A549 (cell line): Measurements from ENCODE around the gene SLC25A26. TPM values are rescaled to one million over a fixed set of nuclear protein-coding genes. Genes with fewer than 3 reads are reported as not detected.
A peak's percentile ranks its signal among the peaks of the same experiment; 100 is the strongest.
"Not testable (repeated sequence)": the region's sequence is repeated elsewhere in the genome, so short reads cannot be mapped to it uniquely, and the experiment has no call there.

Experiments
- ATAC-seq, 2 experiments: fragments of 200-7000 bp in 1 of 2; fragments of >200 bp in 1 of 2; cut with Nextera tagmentation in 1 of 2; cut with Tn5 transposase in 1 of 2; 3 replicates each; pipeline versions ENCODE4 v1.8.0 to v1.9.1; 2018 to 2020; ENCODE audit warnings: mild to moderate bottlenecking in 1 of 2, moderate library complexity in 1 of 2
- CTCF ChIA-PET: fragments of 300-600 bp; sonication (Branson Sonifier 250); formaldehyde crosslinking; extraction: SDS; loops from one replicate; lab custom pipeline; 2021; ENCODE audit warnings: antibody characterized with exemption, inconsistent platforms; lab: Yijun Ruan, JAX
- POLR2A ChIA-PET: fragments of 350-600 bp; formaldehyde crosslinking; extraction: SDS; loops from one replicate; lab custom pipeline; 2021; ENCODE audit warnings: antibody characterized with exemption, inconsistent platforms; lab: Yijun Ruan, JAX
- DNase-seq, 2 experiments: peaks; one replicate each; pipeline versions ENCODE4 v3.0.0 to v3.0.0-alpha.2; 2011 to 2016; ENCODE audit warnings: low read depth in 1 of 2, low spot score in 1 of 2
- FAIRE-seq: peaks from 2 replicates; lab custom pipeline; 2011; peaks lifted over from hg19 to GRCh38; lab: Jason Lieb, UNC
- H3K27ac ChIP-seq, 2 experiments: fragments of >200 bp; sonication (Bioruptor Twin); formaldehyde crosslinking; 3 replicates each; pipeline ENCODE4 v1.5.1; 2016 to 2017
- H3K4me1 ChIP-seq: fragments of >200 bp; sonication (Bioruptor Twin); formaldehyde crosslinking; 3 replicates; pipeline ENCODE4 v1.6.1; 2016
- H3K4me2 ChIP-seq: fragments of >200 bp; sonication (Bioruptor Twin); formaldehyde crosslinking; 3 replicates; pipeline ENCODE4 v1.6.1; 2016
- H3K4me3 ChIP-seq: fragments of >200 bp; sonication (Bioruptor Twin); formaldehyde crosslinking; 3 replicates; pipeline ENCODE4 v1.5.1; 2016
- H3K9me3 ChIP-seq: fragments of >200 bp; sonication (Bioruptor Twin); formaldehyde crosslinking; 3 replicates; pipeline ENCODE4 v1.6.1; 2016
- ATOH8 ChIP-seq: fragments of 250-450 bp; sonication (Bioruptor Pico); IDR thresholded peaks from 2 replicates; pipeline ENCODE4 v1.5.0; 2020; ENCODE audit warnings: low read depth, mild to moderate bottlenecking, moderate library complexity
- CEBPB ChIP-seq, 2 experiments: fragments of >200 bp in 1 of 2; sonication (Bioruptor Twin) in 1 of 2; formaldehyde crosslinking in 1 of 2; IDR thresholded peaks; 2 replicates each; pipeline ENCODE4 v1.6.1; 2012 to 2016
- EHMT2 ChIP-seq: fragments of 200-600 bp; sonication (generic); IDR thresholded peaks from 2 replicates; pipeline ENCODE4 v1.6.1; 2016; ENCODE audit warnings: antibody characterized with exemption, low read depth, mild to moderate bottlenecking, moderate library complexity
- EP300 ChIP-seq, 2 experiments: fragments of >200 bp; sonication (Bioruptor Twin); formaldehyde crosslinking; IDR thresholded peaks; 2 replicates in 1 of 2; 3 replicates in 1 of 2; pipeline ENCODE4 v1.6.1; 2016 to 2017
- FOSB ChIP-seq: fragments of 250-450 bp; sonication (Bioruptor Pico); IDR thresholded peaks from 2 replicates; pipeline ENCODE4 v1.5.0; 2020; ENCODE audit warnings: mild to moderate bottlenecking, moderate library complexity
- HEYL ChIP-seq: fragments of 250-450 bp; sonication (Bioruptor Pico); IDR thresholded peaks from 2 replicates; pipeline ENCODE4 v1.8.0; 2021; ENCODE audit warnings: mild to moderate bottlenecking, moderate library complexity
- HMGXB4 ChIP-seq: fragments of 250-450 bp; sonication (Bioruptor Pico); IDR thresholded peaks from 2 replicates; pipeline ENCODE4 v1.5.0; 2021; ENCODE audit warnings: mild to moderate bottlenecking, moderate library complexity, borderline replicate concordance
- MAFK ChIP-seq: fragments of 450-650 bp; IDR thresholded peaks from 2 replicates; pipeline ENCODE4 v1.6.1; 2014; ENCODE audit not compliant: partially characterized antibody
- MAX ChIP-seq: IDR thresholded peaks from 2 replicates; pipeline ENCODE4 v1.6.1; 2012
- PBX3 ChIP-seq: IDR thresholded peaks from 2 replicates; pipeline ENCODE4 v1.6.1; 2012
- POLR2A ChIP-seq: IDR thresholded peaks from 2 replicates; pipeline ENCODE4 v1.6.1; 2012; ENCODE audit warnings: mild to moderate bottlenecking, low read length
- RAD21 ChIP-seq, 2 experiments: fragments of >200 bp in 1 of 2; sonication (Bioruptor Twin) in 1 of 2; formaldehyde crosslinking in 1 of 2; IDR thresholded peaks in 1 of 2; conservative IDR thresholded peaks in 1 of 2; 2 replicates in 1 of 2; 3 replicates in 1 of 2; pipeline ENCODE4 v1.6.1; 2012 to 2018; ENCODE audit warnings: inconsistent platforms in 1 of 2
- TP53 ChIP-seq: fragments of 250-450 bp; sonication (Bioruptor Pico); IDR thresholded peaks from 2 replicates; pipeline ENCODE4 v1.5.0; 2021; ENCODE audit warnings: mild to moderate bottlenecking, moderate library complexity
- ZFP36 ChIP-seq: fragments of 450-650 bp; IDR thresholded peaks from 2 replicates; pipeline ENCODE4 v1.6.1; 2014; ENCODE audit warnings: borderline replicate concordance; ENCODE audit not compliant: partially characterized antibody
- WGBS: methylation state at CpG from one replicate; pipeline ENCODE4 v1.1.6; 2017; ENCODE audit errors: missing lambda C conversion rate; 5-methylcytosine and 5-hydroxymethylcytosine counted together
- polyA plus RNA-seq, 4 experiments: library from polyadenylated mRNA; depleted of rRNA in 3 of 4; stranded (reverse); fragments of >200 nt; fragmentation: RNase III in 1 of 4; extraction: RNeasy Plus Mini Kit Qiagen cat#74134 plus additional on column Dnase treatment in 1 of 4; gene quantifications; 2 replicates in 3 of 4; 3 replicates in 1 of 4; pipeline ENCODE4 v1.2.3, GENCODE V29; 2011 to 2017

SLC25A26 gene
- polyA plus RNA-seq, 2 of the 4 experiments (the other 2 are of a cell fraction) = 13.0 to 30.5 TPM

GRCh38 chr3:66421893-66422292 is 201.1 kb downstream of the SLC25A26 start:
- H3K9me3 ChIP-seq, H3K4me3 ChIP-seq, H3K4me1 ChIP-seq, FAIRE-seq, ATAC-seq, DNase-seq, POLR2A ChIA-PET, CTCF ChIA-PET, H3K4me2 ChIP-seq, H3K27ac ChIP-seq: not testable (repeated sequence)
- WGBS = 76% methylated on average over 3 of the region's 3 CpGs
- peak; percentile 3 for TF ChIP-seq ZFP36

GRCh38 chr3:66423791-66424190 is 203.0 kb downstream of the SLC25A26 start:
- no peak for FAIRE-seq
- CTCF ChIA-PET = interaction anchor here (1.8 kb wide), 1 partner anchor 16 kb away, joined by 6 read pairs; no protein-coding TSS in a partner anchor
- WGBS = 16% methylated on average over 3 of the region's 3 CpGs
- Histone ChIP-seq H3K4me3 (no peak overlapping the region), H3K4me2 (no peak overlapping the region), H3K9me3 (0 out of 3 replicates have a peak, but pooled peaks cover 2% of the 10 kb centered on the region), H3K27ac (no peak overlapping the region), H3K4me1 (peaks cover 7% of the 10 kb centered on the region)
- no peak for ATAC-seq
- POLR2A ChIA-PET = no interaction called here
- DNase-seq = no peak
- TF ChIP-seq HMGXB4 (no peak), RAD21 (conservative IDR thresholded peaks at IDR 0.05 in 1 of 2, IDR thresholded peaks at IDR 0.05 in 1 of 2) (no peak), FOSB (no peak), EP300 (IDR thresholded peaks at IDR 0.05) (no peak), HEYL (CRISPR knock-in tag) (no peak)
- TF ChIP-seq, all 56 proteins: peak for 0

GRCh38 chr3:66425032-66425431 is 204.2 kb downstream of the SLC25A26 start:
- 0 out of 3 replicates have a peak, but pooled peaks cover 2% of the 10 kb centered on the region for H3K9me3 ChIP-seq
- no peak overlapping the region for H3K4me3 ChIP-seq
- no peak for TF ChIP-seq TP53 (CRISPR knock-in tag)
- TF ChIP-seq MAFK = no peak
- TF ChIP-seq HMGXB4 = no peak
- no peak for TF ChIP-seq EHMT2
- TF ChIP-seq ZFP36 = no peak
- TF ChIP-seq CEBPB (IDR thresholded peaks at IDR 0.05) = no peak
- TF ChIP-seq MAX = no peak
- TF ChIP-seq, all 56 proteins: peak for 0
- POLR2A ChIA-PET = no interaction called here
- CTCF ChIA-PET = interaction anchor here (1.0 kb wide), 1 partner anchor 17 kb away, joined by 3 read pairs; no protein-coding TSS in a partner anchor
- ATAC-seq (no peak), DNase-seq (no peak), FAIRE-seq (no peak)
- Histone ChIP-seq H3K4me1 (peaks cover 14% of the 10 kb centered on the region), H3K27ac (no peak overlapping the region), H3K4me2 (no peak overlapping the region)
- WGBS = 100% methylated on average over 3 of the region's 5 CpGs

- WGBS = 86% methylated on average over 7 of the region's 7 CpGs
- no peak overlapping the region for H3K4me2 ChIP-seq
These were observed 204.8 kb downstream of the SLC25A26 start for GRCh38 chr3:66425576-66426114.

More at GRCh38 chr3:66425576-66426114, 204.8 kb downstream of the SLC25A26 start:
- peaks cover 14% of the 10 kb centered on the region for H3K4me1 ChIP-seq
- ATAC-seq = no peak
- no peak for DNase-seq
- TF ChIP-seq ATOH8 (CRISPR knock-in tag) (no peak), POLR2A (no peak), PBX3 (no peak)
- no peak overlapping the region for H3K27ac ChIP-seq
- CTCF ChIA-PET = interaction anchor here (1.0 kb wide), 1 partner anchor 18 kb away, joined by 3 read pairs; no protein-coding TSS in a partner anchor
- POLR2A ChIA-PET = no interaction called here
- H3K9me3 ChIP-seq = no peaks in the 10 kb centered on the region
- no peak for FAIRE-seq
- H3K4me3 ChIP-seq = no peak overlapping the region
